GM19455 (cell line): Measurements from ENCODE around the gene C1R.
"Not testable (repeated sequence)": the region's sequence is repeated elsewhere in the genome, so short reads cannot be mapped to it uniquely, and the experiment has no call there.

Source experiments
- ATAC-seq: cut with Tn5 transposase; IDR thresholded peaks from one replicate; pipeline ENCODE4 v1.9.1; 2021; ENCODE audit not compliant: unreplicated experiment

The C1R gene

GRCh38 chr12:7069386-7069785 is 22.9 kb downstream of the C1R start:
- ATAC-seq, result no peak

DNA sequence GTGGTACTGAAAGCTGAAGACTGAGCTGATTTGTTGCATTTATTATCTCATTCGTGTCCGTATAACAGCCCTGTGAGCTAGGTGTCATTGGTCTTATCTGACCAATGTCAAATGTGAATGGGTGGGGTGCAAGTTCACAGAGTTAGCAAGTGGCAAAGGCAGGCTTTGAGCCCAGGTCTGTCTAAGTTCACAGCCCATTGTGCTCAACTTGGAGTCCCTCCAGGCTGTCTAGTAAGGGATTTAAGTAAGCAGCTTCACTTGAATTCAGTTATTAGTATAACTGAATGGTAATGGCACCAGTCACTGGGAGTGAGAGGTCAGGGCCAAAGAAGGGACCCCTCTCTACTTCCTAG is 23.3 kb downstream of the C1R start:
- ATAC-seq, result no peak

DNA sequence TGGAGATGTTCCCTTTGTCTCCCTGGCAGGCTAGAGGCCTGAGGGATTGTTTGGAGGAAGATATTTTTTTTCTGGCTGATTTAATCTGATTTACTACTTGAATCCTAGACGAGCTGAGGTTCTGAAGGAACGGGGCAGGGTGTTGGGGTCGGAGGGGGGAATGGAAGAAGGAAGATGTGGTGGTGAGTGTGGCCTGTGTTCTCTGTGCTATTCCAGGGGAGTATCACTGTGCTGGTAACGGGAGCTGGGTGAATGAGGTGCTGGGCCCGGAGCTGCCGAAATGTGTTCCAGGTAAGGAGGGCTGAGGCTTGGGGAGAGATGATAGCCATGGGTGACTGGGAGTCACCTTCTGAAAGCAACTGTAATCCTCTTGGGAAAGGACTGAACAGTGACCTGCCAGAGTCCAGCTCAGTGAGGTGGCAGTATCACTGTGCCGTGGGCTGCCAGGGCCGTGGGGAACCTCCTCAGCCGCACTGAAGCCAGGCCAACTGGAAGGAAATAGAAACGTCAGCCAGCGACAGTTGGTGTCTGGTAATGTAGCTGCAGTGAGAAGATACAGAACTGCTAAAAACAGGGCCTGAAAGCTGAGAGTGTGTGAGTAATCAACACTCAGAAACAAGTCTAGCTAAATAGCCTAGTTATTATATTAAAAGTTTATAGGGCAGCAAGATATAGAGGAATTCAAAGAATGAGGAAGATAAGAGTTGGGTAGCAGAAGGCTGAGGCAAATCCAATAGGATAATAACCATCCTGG is 23.8 kb downstream of the C1R start:
- no peak for ATAC-seq

- no peak for ATAC-seq
Observed at GRCh38 chr12:7067096-7067495, 25.1 kb downstream of the C1R start.

- ATAC-seq, result no peak
Observed at GRCh38 chr12:7066596-7066995, 25.6 kb downstream of the C1R start.

GRCh38 chr12:7065073-7065623 is 27.1 kb downstream of the C1R start:
- ATAC-seq, result no peak

DNA sequence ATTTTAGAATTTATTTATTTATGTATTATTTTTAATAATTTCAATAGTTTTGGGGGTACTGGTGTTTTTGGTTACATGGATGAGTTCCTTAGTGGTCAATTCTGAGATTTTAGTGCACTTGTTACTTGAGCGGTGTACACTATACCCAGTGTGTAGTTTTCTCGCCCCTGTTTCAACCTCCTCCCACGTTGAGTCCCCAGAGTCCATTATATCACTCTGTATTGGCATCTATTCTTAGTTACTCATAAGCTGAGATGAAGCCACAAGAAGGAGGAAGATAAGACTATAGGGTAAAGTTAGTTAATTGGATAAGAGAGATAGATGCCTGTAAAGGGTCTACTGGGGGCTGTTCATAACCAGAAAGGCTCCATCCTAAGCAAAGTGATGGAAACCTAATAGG is 27.7 kb downstream of the C1R start:
- ATAC-seq, result no peak

- no peak for ATAC-seq
Observed at GRCh38 chr12:7061596-7061995, 30.6 kb downstream of the C1R start.

DNA sequence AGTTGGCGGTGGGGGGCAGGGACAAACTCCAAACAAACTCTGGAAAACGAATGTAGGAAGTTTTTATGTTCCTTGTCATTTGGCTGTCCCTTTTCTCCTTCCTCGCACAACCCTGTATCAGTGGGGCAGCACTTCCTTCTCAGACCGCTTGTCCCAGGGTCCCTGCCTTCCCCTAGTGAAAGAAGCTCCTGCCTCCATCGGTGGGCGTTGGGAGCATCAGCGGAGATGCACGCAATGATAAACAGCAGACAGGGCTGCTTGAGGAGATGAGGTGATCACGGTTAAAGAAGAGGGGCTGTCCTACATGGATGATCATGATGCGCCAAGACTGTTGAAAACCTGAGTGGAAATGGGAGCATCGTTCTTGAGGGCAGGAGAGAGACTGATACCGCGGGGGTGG is 31.1 kb downstream of the C1R start:
- no peak for ATAC-seq

DNA sequence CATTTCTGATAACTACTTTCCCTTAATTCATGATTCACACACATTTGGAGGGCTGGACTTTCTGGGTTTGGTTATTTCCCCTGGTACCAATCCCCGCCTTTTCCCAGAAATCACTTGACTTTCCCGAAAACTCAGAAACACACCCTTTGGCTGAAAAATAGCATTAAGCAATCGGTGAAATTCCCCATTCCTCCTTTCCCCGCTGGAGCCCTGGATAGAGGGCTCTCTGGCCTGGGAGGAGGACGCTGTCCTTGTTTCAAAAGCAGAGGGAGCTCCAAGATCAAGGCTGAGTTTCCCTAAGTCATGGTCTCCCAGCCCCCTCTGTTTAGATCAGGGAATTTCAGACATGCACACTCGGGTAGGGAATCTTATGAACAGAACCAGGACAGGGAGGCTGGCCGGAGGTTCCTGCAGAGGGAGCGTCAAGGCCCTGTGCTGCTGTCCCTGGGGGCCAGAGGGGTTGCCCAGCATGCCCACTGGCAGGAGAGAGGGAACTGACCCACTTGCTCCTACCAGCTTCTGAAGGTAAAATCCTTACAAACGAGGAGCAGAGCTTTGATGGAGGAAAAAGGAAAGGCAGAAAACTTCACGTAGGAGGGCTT is 31.8 kb downstream of the C1R start, which contains the start of gene C1S:
TSS of gene C1S (plus strand) at position 366 of the 602 bp plus-strand sequence. CDS start 1,195 bp downstream, outside the sequence.
- ATAC-seq, result no peak

GRCh38 chr12:7059780-7060179 is 32.5 kb downstream of the C1R start:
- no peak for ATAC-seq

- ATAC-seq, result no peak
Observed at GRCh38 chr12:7058850-7059395, 33.3 kb downstream of the C1R start.

GRCh38 chr12:7058163-7058845 is 33.9 kb downstream of the C1R start:
- ATAC-seq, result no peak

GRCh38 chr12:7055736-7056135 is 36.5 kb downstream of the C1R start:
- not testable (repeated sequence) for ATAC-seq

DNA sequence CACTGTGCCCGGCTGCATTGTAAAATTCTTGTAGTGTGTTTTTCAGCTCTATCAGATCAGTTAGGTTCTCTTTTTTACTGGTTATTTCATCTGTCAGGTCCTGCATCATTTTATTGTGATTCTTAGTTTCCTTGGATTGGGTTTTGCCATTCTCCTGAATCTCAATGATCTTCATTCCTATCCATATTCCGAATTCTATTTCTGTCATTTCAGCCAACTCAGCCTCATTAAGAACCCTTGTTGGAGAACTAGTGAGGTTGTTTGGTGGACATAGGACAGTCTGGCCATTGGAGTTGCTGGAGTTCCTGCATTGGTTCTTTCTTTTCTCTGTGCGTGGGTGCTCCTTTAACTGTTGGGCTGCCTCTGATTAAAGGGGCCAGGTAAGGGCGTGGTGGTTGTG is 37.3 kb downstream of the C1R start:
- no peak for ATAC-seq

- ATAC-seq, result not testable (repeated sequence)
Observed at GRCh38 chr12:7049973-7050372, 42.3 kb downstream of the C1R start.

GRCh38 chr12:7049445-7049951 is 42.7 kb downstream of the C1R start:
- not testable (repeated sequence) for ATAC-seq

GRCh38 chr12:7047306-7047705 is 44.9 kb downstream of the C1R start:
- ATAC-seq, result no peak

- no peak for ATAC-seq
Observed at GRCh38 chr12:7046383-7047105, 45.7 kb downstream of the C1R start.

- no peak for ATAC-seq
Observed at GRCh38 chr12:7045913-7046312, 46.3 kb downstream of the C1R start.

GRCh38 chr12:7042842-7043241 is 49.4 kb downstream of the C1R start:
- no peak for ATAC-seq
